ENCODE results near the gene STXBP5. TPM values are rescaled to one million over a fixed set of nuclear protein-coding genes. Genes with fewer than 3 reads are reported as not detected.

The STXBP5 gene
- total RNA-seq, 4 donors from 2014 or later, result 15.6 to 41.3 (median 20.4) TPM

DNA sequence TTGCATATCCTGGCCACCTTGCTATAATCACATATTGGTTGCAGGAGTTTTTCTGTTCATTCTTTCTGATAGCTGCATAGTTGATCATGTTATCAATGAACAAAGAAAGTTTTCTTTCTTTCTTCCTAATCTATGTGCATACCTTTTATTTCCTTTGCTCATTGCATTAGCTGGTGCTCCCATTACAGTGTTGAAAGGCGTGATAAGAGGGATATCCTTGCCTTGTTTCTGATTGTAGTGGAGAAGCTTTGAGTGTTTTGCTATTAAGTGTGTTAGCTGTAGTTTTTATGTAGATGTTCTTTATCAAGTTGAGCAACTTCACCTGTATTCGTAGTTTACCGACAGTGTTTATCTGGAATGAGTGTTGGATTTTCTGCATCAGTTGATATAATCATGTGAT, 14.6 kb downstream of the STXBP5 start:
- Histone ChIP-seq H3K4me1 (peaks cover 13 to 16% of the 10 kb centered on the region in 2 donors), H3K27ac (no peak overlapping the region), H3K9me3 (no peaks in the 10 kb centered on the region), H3K27me3 (no peaks in the 10 kb centered on the region), H3K4me3 (no peak overlapping the region), H3K36me3 (no peaks in the 10 kb centered on the region)
- DNase-seq (no peak), ATAC-seq (no peak)
- in situ Hi-C loops (cut with MboI; ENCODE audit: low sequenced_read_pairs in 4 of 4), result loop anchor here in 1 of 4 donors (25.0 kb wide), 1 partner anchor 1406 kb away; the partner anchor contains the start of gene FBXO30
- intact Hi-C loops (cut with DNase I; ENCODE audit: low total_unique reads), result no loop called here
- TF ChIP-seq POLR2A (IDR thresholded peaks at IDR 0.05), result no peak
- TF ChIP-seq, protein P1, sequence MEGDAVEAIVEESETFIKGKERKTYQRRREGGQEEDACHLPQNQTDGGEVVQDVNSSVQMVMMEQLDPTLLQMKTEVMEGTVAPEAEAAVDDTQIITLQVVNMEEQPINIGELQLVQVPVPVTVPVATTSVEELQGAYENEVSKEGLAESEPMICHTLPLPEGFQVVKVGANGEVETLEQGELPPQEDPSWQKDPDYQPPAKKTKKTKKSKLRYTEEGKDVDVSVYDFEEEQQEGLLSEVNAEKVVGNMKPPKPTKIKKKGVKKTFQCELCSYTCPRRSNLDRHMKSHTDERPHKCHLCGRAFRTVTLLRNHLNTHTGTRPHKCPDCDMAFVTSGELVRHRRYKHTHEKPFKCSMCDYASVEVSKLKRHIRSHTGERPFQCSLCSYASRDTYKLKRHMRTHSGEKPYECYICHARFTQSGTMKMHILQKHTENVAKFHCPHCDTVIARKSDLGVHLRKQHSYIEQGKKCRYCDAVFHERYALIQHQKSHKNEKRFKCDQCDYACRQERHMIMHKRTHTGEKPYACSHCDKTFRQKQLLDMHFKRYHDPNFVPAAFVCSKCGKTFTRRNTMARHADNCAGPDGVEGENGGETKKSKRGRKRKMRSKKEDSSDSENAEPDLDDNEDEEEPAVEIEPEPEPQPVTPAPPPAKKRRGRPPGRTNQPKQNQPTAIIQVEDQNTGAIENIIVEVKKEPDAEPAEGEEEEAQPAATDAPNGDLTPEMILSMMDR (IDR thresholded peaks at IDR 0.05 in 4 of 5, conservative IDR thresholded peaks at IDR 0.05 in 1 of 5), result no peak

DNA sequence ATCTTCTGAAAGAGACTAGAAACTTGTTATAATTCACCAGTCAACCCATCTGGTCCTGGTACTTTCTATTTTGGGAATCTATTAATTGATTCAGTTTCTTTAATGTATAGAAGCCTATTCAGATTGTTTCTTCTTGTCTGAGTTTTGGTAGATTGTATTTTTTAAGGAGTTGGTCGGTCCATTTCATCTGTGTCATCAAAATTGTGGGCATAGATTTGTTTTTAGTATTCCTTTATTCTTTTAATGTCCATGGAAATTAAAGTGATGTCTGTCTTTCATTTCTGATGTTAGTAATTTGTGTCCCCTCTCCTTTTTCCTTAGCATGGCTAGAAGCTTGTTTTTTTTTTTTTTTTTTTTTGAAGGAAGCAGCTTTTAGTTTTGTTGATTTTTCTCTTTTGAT, 15.2 kb downstream of the STXBP5 start:
- no peak for ATAC-seq
- TF ChIP-seq POLR2A (IDR thresholded peaks at IDR 0.05), result no peak
- TF ChIP-seq, protein P1 (IDR thresholded peaks at IDR 0.05 in 4 of 5, conservative IDR thresholded peaks at IDR 0.05 in 1 of 5), result no peak
- Histone ChIP-seq H3K27ac (no peak overlapping the region), H3K4me3 (no peak overlapping the region), H3K9me3 (no peaks in the 10 kb centered on the region), H3K4me1 (peaks cover 6 to 16% of the 10 kb centered on the region in 2 donors), H3K27me3 (no peaks in the 10 kb centered on the region), H3K36me3 (no peaks in the 10 kb centered on the region)
- in situ Hi-C loops (cut with MboI; ENCODE audit: low sequenced_read_pairs in 4 of 4), result loop anchor here in 1 of 4 donors (25.0 kb wide), 1 partner anchor 1407 kb away; the partner anchor contains the start of gene FBXO30
- intact Hi-C loops (cut with DNase I; ENCODE audit: low total_unique reads), result no loop called here
- DNase-seq, result no peak

DNA sequence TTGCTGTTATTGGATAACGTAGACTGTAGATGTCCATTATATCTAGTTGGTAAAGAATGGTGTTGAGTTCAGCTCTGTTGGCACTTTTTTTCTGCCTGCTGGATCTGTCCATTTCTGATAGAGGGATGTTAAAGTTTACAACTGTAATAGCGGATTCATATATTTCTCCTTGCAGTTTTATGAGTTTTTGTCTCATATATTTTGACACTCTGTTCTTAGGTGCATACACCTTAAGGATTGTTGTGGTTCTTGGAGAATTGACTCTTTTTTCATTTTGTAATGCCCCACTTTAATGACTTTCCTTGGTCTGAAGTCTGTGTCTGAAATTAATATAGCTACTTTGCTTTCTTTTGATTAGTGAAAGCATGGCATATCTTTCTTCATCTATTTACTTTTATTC, 16.1 kb downstream of the STXBP5 start:
- TF ChIP-seq, protein P1 (IDR thresholded peaks at IDR 0.05 in 4 of 5, conservative IDR thresholded peaks at IDR 0.05 in 1 of 5), result no peak
- no peak for TF ChIP-seq POLR2A (IDR thresholded peaks at IDR 0.05)
- Histone ChIP-seq H3K4me3 (no peak overlapping the region), H3K27ac (no peak overlapping the region), H3K27me3 (no peaks in the 10 kb centered on the region), H3K9me3 (no peaks in the 10 kb centered on the region), H3K36me3 (no peaks in the 10 kb centered on the region), H3K4me1 (peaks cover 0 to 16% of the 10 kb centered on the region in 2 donors)
- in situ Hi-C loops (cut with MboI; ENCODE audit: low sequenced_read_pairs in 4 of 4), result loop anchor here in 1 of 4 donors (25.0 kb wide), 1 partner anchor 1408 kb away; the partner anchor contains the start of gene FBXO30
- ATAC-seq (no peak), DNase-seq (no peak)
- intact Hi-C loops (cut with DNase I; ENCODE audit: low total_unique reads), result no loop called here

DNA sequence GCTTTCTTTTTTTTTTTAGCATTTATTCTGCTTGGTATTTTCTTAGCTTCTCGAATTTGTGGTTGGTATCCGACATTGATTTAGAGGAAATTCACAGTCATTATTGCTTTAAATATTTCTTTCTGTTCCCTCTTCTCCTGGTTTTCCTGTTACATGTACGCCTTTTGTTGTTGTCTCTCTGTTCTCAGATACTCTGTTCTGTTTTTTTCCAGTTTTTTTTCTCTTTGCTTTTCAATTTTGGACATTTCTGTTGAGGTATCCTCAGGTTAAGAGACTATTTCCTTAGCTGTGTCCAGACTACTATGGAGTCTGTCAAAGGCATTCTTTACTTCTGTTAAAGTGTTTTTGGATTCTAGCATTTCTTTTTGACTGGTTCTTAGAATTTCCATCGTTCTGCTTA, 17.5 kb downstream of the STXBP5 start:
- H3K9me3 ChIP-seq, result no peaks in the 10 kb centered on the region
- no peaks in the 10 kb centered on the region for H3K36me3 ChIP-seq
- no peaks in the 10 kb centered on the region for H3K27me3 ChIP-seq
- H3K27ac ChIP-seq, result no peak overlapping the region
- TF ChIP-seq POLR2A (IDR thresholded peaks at IDR 0.05), result no peak
- TF ChIP-seq, protein P1 (IDR thresholded peaks at IDR 0.05 in 4 of 5, conservative IDR thresholded peaks at IDR 0.05 in 1 of 5), result no peak
- peaks cover 0 to 16% of the 10 kb centered on the region in 2 donors for H3K4me1 ChIP-seq
- in situ Hi-C loops (cut with MboI; ENCODE audit: low sequenced_read_pairs in 4 of 4), result loop anchor here in 1 of 4 donors (25.0 kb wide), 1 partner anchor 1409 kb away; the partner anchor contains the start of gene FBXO30
- DNase-seq (no peak), ATAC-seq (no peak)
- intact Hi-C loops (cut with DNase I; ENCODE audit: low total_unique reads), result no loop called here
- no peak overlapping the region for H3K4me3 ChIP-seq
